Neural progenitor cell (in vitro differentiated cells): ENCODE measurements around the gene FAS. TPM values are rescaled to one million over a fixed set of nuclear protein-coding genes. Genes with fewer than 3 reads are reported as not detected.

ENCODE experiments used
- DNase-seq: peaks from one replicate; pipeline ENCODE4 v3.0.0-alpha.2; 2016; ENCODE audit warnings: low spot score
- H2AFZ ChIP-seq: fragments of 200-600 bp; sonication (generic); replicated peaks from 2 replicates; pipeline ENCODE4 v1.6.1; 2016; ENCODE audit warnings: antibody characterized with exemption
- H3F3A ChIP-seq: fragments of 200-600 bp; sonication (generic); 2 replicates; pipeline ENCODE4 v1.6.1; 2016; ENCODE audit warnings: antibody characterized with exemption, low read depth
- H3K27ac ChIP-seq: fragments of 200-600 bp; sonication (generic); 2 replicates; pipeline ENCODE4 v1.5.1; 2016; ENCODE audit warnings: mild to moderate bottlenecking
- H3K27me3 ChIP-seq: fragments of 200-600 bp; sonication (generic); 2 replicates; pipeline ENCODE4 v1.6.1; 2016; ENCODE audit warnings: mild to moderate bottlenecking, moderate library complexity
- H3K36me3 ChIP-seq: fragments of 200-600 bp; sonication (generic); 2 replicates; pipeline ENCODE4 v1.5.1; 2016
- H3K4me1 ChIP-seq: fragments of 200-600 bp; sonication (generic); 2 replicates; pipeline ENCODE4 v1.6.1; 2016; ENCODE audit warnings: mixed run types
- H3K4me2 ChIP-seq: fragments of 200-600 bp; sonication (generic); 2 replicates; pipeline ENCODE4 v1.6.1; 2016
- H3K4me3 ChIP-seq: fragments of 200-600 bp; sonication (generic); 2 replicates; pipeline ENCODE4 v1.5.1; 2016
- H3K79me2 ChIP-seq: fragments of 200-600 bp; sonication (generic); 2 replicates; pipeline ENCODE4 v1.6.1; 2016; ENCODE audit warnings: low read depth
- H3K9ac ChIP-seq: fragments of 200-600 bp; sonication (generic); 2 replicates; pipeline ENCODE4 v1.6.1; 2016
- H3K9me3 ChIP-seq: fragments of 200-600 bp; sonication (generic); 2 replicates; pipeline ENCODE4 v1.5.1; 2016; ENCODE audit warnings: low read depth
- H4K20me1 ChIP-seq: fragments of 200-600 bp; sonication (generic); 2 replicates; pipeline ENCODE4 v1.6.1; 2016; ENCODE audit warnings: low read depth
- H3K27ac Mint-ChIP-seq: 3 replicates; pipeline ENCODE4 v1.8.0; 2021; ENCODE audit warnings: mixed read lengths
- H3K27me3 Mint-ChIP-seq: 2 replicates; pipeline ENCODE4 v1.8.0; 2022; ENCODE audit warnings: low read depth, mild to moderate bottlenecking, inconsistent platforms, moderate library complexity, mixed read lengths; ENCODE audit not compliant: insufficient read depth
- H3K36me3 Mint-ChIP-seq: 3 replicates; pipeline ENCODE4 v1.8.0; 2021; ENCODE audit warnings: mixed read lengths
- H3K4me1 Mint-ChIP-seq: 3 replicates; pipeline ENCODE4 v1.8.0; 2021; ENCODE audit warnings: mixed read lengths
- H3K4me3 Mint-ChIP-seq: 3 replicates; pipeline ENCODE4 v1.8.0; 2021; ENCODE audit warnings: mild to moderate bottlenecking, moderate library complexity, mixed read lengths
- H3K9me3 Mint-ChIP-seq: 3 replicates; pipeline ENCODE4 v1.8.0; 2020; ENCODE audit warnings: mixed read lengths
- EZH2 ChIP-seq: fragments of 200-600 bp; sonication (generic); IDR thresholded peaks from 2 replicates; pipeline ENCODE4 v1.6.1; 2017; ENCODE audit warnings: antibody characterized with exemption, mild to moderate bottlenecking, moderate library complexity
- EZH2phosphoT487 ChIP-seq: fragments of 200-600 bp; sonication (generic); IDR thresholded peaks from 2 replicates; pipeline ENCODE4 v1.6.1; 2017; ENCODE audit warnings: antibody characterized with exemption
- total RNA-seq: library from RNA; depleted of rRNA; stranded (reverse); fragments of >200 nt; gene quantifications from 2 replicates; pipeline ENCODE4 v1.2.3, GENCODE V29; 2015; ENCODE audit warnings: low replicate concordance
- TF ChIP-seq, protein P1 (sequence below): fragments of 200-600 bp; sonication (generic); IDR thresholded peaks from 2 replicates; pipeline ENCODE4 v1.5.1; 2017; ENCODE audit warnings: antibody characterized with exemption, mild to moderate bottlenecking

Gene FAS
- total RNA-seq, 1 donor from 2014 or later: 11.1 TPM

DNA sequence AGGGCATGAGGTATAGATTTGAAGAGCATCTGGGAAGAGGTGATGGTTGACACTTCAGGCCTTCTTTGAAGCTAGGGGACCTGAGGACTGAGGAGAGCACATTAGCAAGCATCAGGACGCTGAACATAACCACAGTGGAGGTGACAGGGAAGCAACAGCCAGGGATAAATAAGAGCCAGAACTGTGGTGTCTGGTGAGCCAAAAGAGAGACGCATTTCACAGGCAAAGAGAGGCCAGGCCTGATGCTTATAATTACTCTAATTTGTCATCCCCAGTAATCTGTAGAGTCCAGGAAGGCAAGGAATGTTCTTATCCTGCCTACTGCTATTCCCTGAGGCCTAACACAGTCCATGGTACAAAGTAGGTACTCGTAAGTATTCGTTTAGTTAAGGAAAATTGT is 10.4 kb upstream of the FAS start:
- Histone ChIP-seq H4K20me1 (no peaks in the 10 kb centered on the region), H3K27ac (no peak overlapping the region), H3K4me1 (peaks cover under 1% of the 10 kb centered on the region), H2AFZ (no peak overlapping the region), H3K4me3 (no peak overlapping the region), H3K27me3 (no peaks in the 10 kb centered on the region), H3K9ac (no peak overlapping the region), H3K9me3 (no peaks in the 10 kb centered on the region), H3K79me2 (no peaks in the 10 kb centered on the region), H3F3A (no peaks in the 10 kb centered on the region), H3K36me3 (no peaks in the 10 kb centered on the region), H3K4me2 (no peak overlapping the region)
- H3K27ac Mint-ChIP-seq: no peak overlapping the region
- H3K4me1 Mint-ChIP-seq: peaks cover 4% of the 10 kb centered on the region
- TF ChIP-seq, protein P1, sequence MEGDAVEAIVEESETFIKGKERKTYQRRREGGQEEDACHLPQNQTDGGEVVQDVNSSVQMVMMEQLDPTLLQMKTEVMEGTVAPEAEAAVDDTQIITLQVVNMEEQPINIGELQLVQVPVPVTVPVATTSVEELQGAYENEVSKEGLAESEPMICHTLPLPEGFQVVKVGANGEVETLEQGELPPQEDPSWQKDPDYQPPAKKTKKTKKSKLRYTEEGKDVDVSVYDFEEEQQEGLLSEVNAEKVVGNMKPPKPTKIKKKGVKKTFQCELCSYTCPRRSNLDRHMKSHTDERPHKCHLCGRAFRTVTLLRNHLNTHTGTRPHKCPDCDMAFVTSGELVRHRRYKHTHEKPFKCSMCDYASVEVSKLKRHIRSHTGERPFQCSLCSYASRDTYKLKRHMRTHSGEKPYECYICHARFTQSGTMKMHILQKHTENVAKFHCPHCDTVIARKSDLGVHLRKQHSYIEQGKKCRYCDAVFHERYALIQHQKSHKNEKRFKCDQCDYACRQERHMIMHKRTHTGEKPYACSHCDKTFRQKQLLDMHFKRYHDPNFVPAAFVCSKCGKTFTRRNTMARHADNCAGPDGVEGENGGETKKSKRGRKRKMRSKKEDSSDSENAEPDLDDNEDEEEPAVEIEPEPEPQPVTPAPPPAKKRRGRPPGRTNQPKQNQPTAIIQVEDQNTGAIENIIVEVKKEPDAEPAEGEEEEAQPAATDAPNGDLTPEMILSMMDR: no peak
- TF ChIP-seq EZH2 (no peak), EZH2phosphoT487 (no peak)
- peaks cover 2% of the 10 kb centered on the region for H3K27me3 Mint-ChIP-seq
- DNase-seq: no peak
- no peak overlapping the region for H3K4me3 Mint-ChIP-seq
- H3K36me3 Mint-ChIP-seq: no peaks in the 10 kb centered on the region
- no peaks in the 10 kb centered on the region for H3K9me3 Mint-ChIP-seq

GRCh38 chr10:88980800-88981199 is 9.8 kb upstream of the FAS start:
- Histone ChIP-seq H2AFZ (no peak overlapping the region), H3F3A (no peaks in the 10 kb centered on the region), H3K79me2 (no peaks in the 10 kb centered on the region), H3K4me1 (peaks cover 6% of the 10 kb centered on the region), H3K9me3 (no peaks in the 10 kb centered on the region), H3K27ac (no peak overlapping the region), H3K36me3 (no peaks in the 10 kb centered on the region), H3K4me3 (no peak overlapping the region), H4K20me1 (no peaks in the 10 kb centered on the region), H3K27me3 (no peaks in the 10 kb centered on the region), H3K4me2 (no peak overlapping the region), H3K9ac (no peak overlapping the region)
- TF ChIP-seq EZH2phosphoT487 (no peak), EZH2 (no peak)
- TF ChIP-seq, protein P1: no peak
- no peak overlapping the region for H3K27ac Mint-ChIP-seq
- H3K4me1 Mint-ChIP-seq: peaks cover 4% of the 10 kb centered on the region
- no peaks in the 10 kb centered on the region for H3K36me3 Mint-ChIP-seq
- peaks cover 2% of the 10 kb centered on the region for H3K27me3 Mint-ChIP-seq
- no peak for DNase-seq
- no peak overlapping the region for H3K4me3 Mint-ChIP-seq
- H3K9me3 Mint-ChIP-seq: no peaks in the 10 kb centered on the region

DNA sequence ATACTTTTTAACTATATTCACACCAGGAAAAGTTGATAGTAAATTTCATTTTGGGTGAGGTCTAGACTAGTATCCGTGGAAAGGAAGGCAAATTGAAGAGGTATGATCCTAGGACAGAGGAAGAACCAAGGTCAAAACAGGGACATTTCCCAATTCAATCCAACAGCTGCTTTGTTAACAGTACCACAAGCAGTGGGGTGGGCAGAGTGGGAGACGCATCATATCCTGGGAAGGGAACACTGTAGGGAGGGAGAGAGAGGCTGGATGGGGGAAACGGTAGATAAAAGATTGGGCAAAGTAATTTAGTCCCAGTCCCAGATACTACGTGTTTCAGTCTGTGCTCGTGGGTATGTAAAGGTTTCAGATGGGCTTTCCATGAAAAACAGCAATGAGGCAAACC is 9.2 kb upstream of the FAS start:
- Histone ChIP-seq H3K36me3 (no peaks in the 10 kb centered on the region), H3K4me2 (no peak overlapping the region), H3F3A (no peaks in the 10 kb centered on the region), H3K79me2 (no peaks in the 10 kb centered on the region), H3K27ac (no peak overlapping the region), H2AFZ (no peak overlapping the region), H3K4me1 (peaks cover 10% of the 10 kb centered on the region), H3K4me3 (no peak overlapping the region), H3K9ac (no peak overlapping the region), H4K20me1 (no peaks in the 10 kb centered on the region), H3K27me3 (no peaks in the 10 kb centered on the region), H3K9me3 (no peaks in the 10 kb centered on the region)
- DNase-seq: no peak
- H3K4me1 Mint-ChIP-seq: peaks cover 4% of the 10 kb centered on the region
- H3K36me3 Mint-ChIP-seq: no peaks in the 10 kb centered on the region
- H3K4me3 Mint-ChIP-seq: no peak overlapping the region
- H3K9me3 Mint-ChIP-seq: no peaks in the 10 kb centered on the region
- TF ChIP-seq EZH2phosphoT487: no peak
- TF ChIP-seq, protein P1: no peak
- no peak for TF ChIP-seq EZH2
- H3K27me3 Mint-ChIP-seq: peaks cover 2% of the 10 kb centered on the region
- H3K27ac Mint-ChIP-seq: no peak overlapping the region

DNA sequence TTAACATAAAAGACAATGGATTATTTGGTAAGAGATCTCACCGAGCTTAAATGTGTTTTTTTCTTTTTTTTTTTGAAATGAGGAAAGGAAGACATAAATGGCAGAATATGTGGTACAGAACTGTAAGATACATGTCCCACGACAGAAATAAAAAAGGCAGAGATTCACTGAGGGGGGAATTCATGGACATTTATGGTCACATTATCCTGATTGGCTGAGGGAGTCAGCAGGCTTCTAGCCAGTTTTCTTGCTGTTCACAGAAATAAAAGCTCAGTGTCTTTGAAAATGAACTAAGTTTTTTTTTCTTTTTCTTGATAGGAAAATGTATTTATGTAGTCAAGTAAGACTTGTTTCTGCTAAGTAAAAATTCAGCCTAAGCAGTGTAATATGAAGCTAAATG is 8.2 kb upstream of the FAS start:
- H3K27me3 ChIP-seq: no peaks in the 10 kb centered on the region
- DNase-seq: no peak
- H3K9me3 Mint-ChIP-seq: no peaks in the 10 kb centered on the region
- peaks cover 2% of the 10 kb centered on the region for H3K27me3 Mint-ChIP-seq
- no peaks in the 10 kb centered on the region for H3F3A ChIP-seq
- no peaks in the 10 kb centered on the region for H3K36me3 Mint-ChIP-seq
- no peaks in the 10 kb centered on the region for H3K36me3 ChIP-seq
- no peak overlapping the region for H3K27ac Mint-ChIP-seq
- H3K4me2 ChIP-seq: no peak overlapping the region
- no peaks in the 10 kb centered on the region for H3K79me2 ChIP-seq
- H3K4me3 Mint-ChIP-seq: no peak overlapping the region
- no peaks in the 10 kb centered on the region for H4K20me1 ChIP-seq
- peaks cover 11% of the 10 kb centered on the region for H3K4me1 ChIP-seq
- peaks cover 4% of the 10 kb centered on the region for H3K4me1 Mint-ChIP-seq
- H3K9ac ChIP-seq: no peak overlapping the region
- no peak overlapping the region for H2AFZ ChIP-seq
- no peaks in the 10 kb centered on the region for H3K9me3 ChIP-seq
- TF ChIP-seq EZH2phosphoT487 (no peak), EZH2 (no peak)
- TF ChIP-seq, protein P1: no peak
- H3K27ac ChIP-seq: no peak overlapping the region
- H3K4me3 ChIP-seq: no peak overlapping the region
